Esophagus muscularis mucosa (tissue), 4 donors: Measurements from ENCODE around the gene ZNF804B. TPM values are rescaled to one million over a fixed set of nuclear protein-coding genes. Genes with fewer than 3 reads are reported as not detected.

Source experiments
- DNase-seq: peaks from one replicate; pipeline ENCODE4 v3.0.0-alpha.2; 2017; ENCODE audit errors: extremely low spot score
- H3K27ac ChIP-seq, 4 donors: fragments of 200-600 bp; sonication (generic); replicated peaks in 1 of 4; 1 replicate in 3 of 4; 2 replicates in 1 of 4; pipeline ENCODE4 v1.5.1; 2016 to 2019; ENCODE audit warnings: mild to moderate bottlenecking in 1 of 4
- H3K27me3 ChIP-seq, 4 donors: fragments of 200-600 bp; sonication (generic); one replicate each; pipeline versions ENCODE4 v1.5.1 to v1.6.0; 2016 to 2019
- H3K36me3 ChIP-seq, 4 donors: fragments of 200-600 bp; sonication (generic); one replicate each; pipeline ENCODE4 v1.5.1; 2016 to 2019
- H3K4me1 ChIP-seq, 4 donors: fragments of 200-600 bp; sonication (generic); one replicate each; pipeline ENCODE4 v1.5.1; 2016 to 2019
- H3K4me3 ChIP-seq, 4 donors: fragments of 200-600 bp; sonication (generic); 1 replicate in 2 of 4; 2 replicates in 2 of 4; pipeline ENCODE4 v1.5.1; 2016 to 2019; ENCODE audit warnings: mild to moderate bottlenecking in 4 of 4, moderate library complexity in 1 of 4
- H3K9me3 ChIP-seq, 4 donors: fragments of 200-600 bp; sonication (generic); 1 replicate in 3 of 4; 2 replicates in 1 of 4; pipeline ENCODE4 v1.5.1; 2016 to 2019
- EP300 ChIP-seq: sonication (generic); formaldehyde crosslinking; IDR thresholded peaks from one replicate; pipeline ENCODE4 v1.6.1; 2017; ENCODE audit warnings: antibody characterized with exemption
- POLR2A ChIP-seq: fragments of 450-650 bp; IDR thresholded peaks from one replicate; pipeline ENCODE4 v1.6.1; 2017; ENCODE audit warnings: antibody characterized with exemption, moderate library complexity, mild to moderate bottlenecking, low read depth
- POLR2AphosphoS5 ChIP-seq, 2 donors: sonication (generic); formaldehyde crosslinking; IDR thresholded peaks; one replicate each; pipeline ENCODE4 v1.6.1; 2017; ENCODE audit warnings: antibody characterized with exemption in 2 of 2
- WGBS: methylation state at CpG from one replicate; pipeline ENCODE4 v1.1.5; 2018; 5-methylcytosine and 5-hydroxymethylcytosine counted together
- intact Hi-C: fragments of 100-400 bp; cut with DNase I; formaldehyde crosslinking; loops from one replicate; pipeline ENCODE4 v1.15.1; 2023
- total RNA-seq, 4 donors: library from RNA; depleted of rRNA; stranded (reverse); fragments of >200 nt; gene quantifications; one replicate each; pipeline versions ENCODE4 v1.1.0 to v1.2.1, GENCODE V29; 2016
- TF ChIP-seq, protein P1 (sequence below), 3 experiments: fragments of 200-600 bp in 2 of 3; fragments of 450-650 bp in 1 of 3; sonication (generic) in 2 of 3; IDR thresholded peaks; one replicate each; pipeline ENCODE4 v1.5.1; 2017 to 2019; ENCODE audit warnings: antibody characterized with exemption in 3 of 3, mild to moderate bottlenecking in 2 of 3, moderate library complexity in 1 of 3

ZNF804B gene
- total RNA-seq, 4 donors from 2014 or later: not detected

DNA sequence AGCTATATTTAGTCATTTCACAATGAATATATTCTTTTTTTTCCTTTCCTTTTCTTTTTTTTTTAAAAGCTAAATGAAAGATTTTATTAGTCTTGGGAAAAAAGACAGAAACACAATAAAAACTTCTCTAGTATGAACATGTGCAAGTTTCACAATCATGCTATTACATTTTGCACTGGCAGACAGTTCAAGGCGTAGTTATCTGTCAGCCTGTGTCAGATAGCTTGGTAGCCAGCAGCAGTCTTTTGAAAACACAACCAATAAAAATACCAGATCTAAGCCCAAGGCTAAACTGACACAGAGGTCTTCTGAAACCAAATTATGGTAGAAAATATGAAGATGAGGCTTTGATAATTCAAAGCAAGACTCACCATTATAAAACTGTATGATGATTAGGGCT is 241.8 kb downstream of the ZNF804B start:
- H3K9me3 ChIP-seq: no peaks in the 10 kb centered on the region
- no peaks in the 10 kb centered on the region for H3K4me1 ChIP-seq
- H3K27ac ChIP-seq: no peak overlapping the region
- no peak for DNase-seq
- no peaks in the 10 kb centered on the region for H3K36me3 ChIP-seq
- H3K27me3 ChIP-seq: no peaks in the 10 kb centered on the region
- no peak overlapping the region for H3K4me3 ChIP-seq
- WGBS: 57% methylated on average over 1 of the region's 1 CpG
- TF ChIP-seq EP300: no peak
- no peak for TF ChIP-seq POLR2A
- TF ChIP-seq, protein P1, sequence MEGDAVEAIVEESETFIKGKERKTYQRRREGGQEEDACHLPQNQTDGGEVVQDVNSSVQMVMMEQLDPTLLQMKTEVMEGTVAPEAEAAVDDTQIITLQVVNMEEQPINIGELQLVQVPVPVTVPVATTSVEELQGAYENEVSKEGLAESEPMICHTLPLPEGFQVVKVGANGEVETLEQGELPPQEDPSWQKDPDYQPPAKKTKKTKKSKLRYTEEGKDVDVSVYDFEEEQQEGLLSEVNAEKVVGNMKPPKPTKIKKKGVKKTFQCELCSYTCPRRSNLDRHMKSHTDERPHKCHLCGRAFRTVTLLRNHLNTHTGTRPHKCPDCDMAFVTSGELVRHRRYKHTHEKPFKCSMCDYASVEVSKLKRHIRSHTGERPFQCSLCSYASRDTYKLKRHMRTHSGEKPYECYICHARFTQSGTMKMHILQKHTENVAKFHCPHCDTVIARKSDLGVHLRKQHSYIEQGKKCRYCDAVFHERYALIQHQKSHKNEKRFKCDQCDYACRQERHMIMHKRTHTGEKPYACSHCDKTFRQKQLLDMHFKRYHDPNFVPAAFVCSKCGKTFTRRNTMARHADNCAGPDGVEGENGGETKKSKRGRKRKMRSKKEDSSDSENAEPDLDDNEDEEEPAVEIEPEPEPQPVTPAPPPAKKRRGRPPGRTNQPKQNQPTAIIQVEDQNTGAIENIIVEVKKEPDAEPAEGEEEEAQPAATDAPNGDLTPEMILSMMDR (IDR thresholded peaks at IDR 0.05): no peak
- no peak for TF ChIP-seq POLR2AphosphoS5 (IDR thresholded peaks at IDR 0.05)
- intact Hi-C loops: no loop called here

- Histone ChIP-seq H3K36me3 (no peaks in the 10 kb centered on the region), H3K27ac (no peak overlapping the region), H3K4me1 (no peaks in the 10 kb centered on the region), H3K4me3 (peak overlapping the region in 3 of 4 donors; percentile 3 to 41 (median 24)), H3K9me3 (no peaks in the 10 kb centered on the region), H3K27me3 (no peaks in the 10 kb centered on the region)
- 42% methylated on average over 4 of the region's 4 CpGs for WGBS
- intact Hi-C loops: no loop called here
- DNase-seq: no peak
- TF ChIP-seq POLR2A (no peak), EP300 (no peak), POLR2AphosphoS5 (IDR thresholded peaks at IDR 0.05) (no peak)
- TF ChIP-seq, protein P1 (IDR thresholded peaks at IDR 0.05): no peak
These were observed 243.8 kb downstream of the ZNF804B start for GRCh38 chr7:89002981-89003956.

DNA sequence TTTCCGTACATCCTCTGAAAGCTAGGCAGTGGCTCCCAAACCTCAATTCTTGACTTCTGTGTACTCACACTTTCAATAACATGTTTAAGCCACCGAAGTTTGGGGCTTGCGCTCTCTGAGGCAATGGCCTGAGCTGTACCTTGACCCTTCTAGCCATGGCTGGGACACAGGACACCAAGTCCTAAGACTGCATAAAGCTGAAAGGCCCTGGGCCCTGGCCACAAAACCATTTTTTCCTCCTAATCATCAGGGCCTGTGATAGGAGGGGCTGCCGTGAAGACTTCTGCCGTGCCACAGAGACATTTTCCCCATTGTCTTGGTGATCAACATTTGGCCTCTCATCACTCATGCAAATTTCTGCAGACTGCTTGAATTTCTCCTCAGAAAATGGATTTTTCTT is 252.5 kb downstream of the ZNF804B start:
- intact Hi-C loops: no loop called here
- Histone ChIP-seq H3K4me1 (no peaks in the 10 kb centered on the region), H3K9me3 (no peaks in the 10 kb centered on the region), H3K36me3 (no peaks in the 10 kb centered on the region), H3K27ac (no peak overlapping the region), H3K4me3 (no peak overlapping the region), H3K27me3 (no peaks in the 10 kb centered on the region)
- TF ChIP-seq POLR2AphosphoS5 (IDR thresholded peaks at IDR 0.05): no peak
- no peak for TF ChIP-seq POLR2A
- TF ChIP-seq, protein P1 (IDR thresholded peaks at IDR 0.05): no peak
- TF ChIP-seq EP300: no peak
- 88% methylated on average over 5 of the region's 5 CpGs for WGBS
- DNase-seq: no peak

- Histone ChIP-seq H3K27me3 (no peaks in the 10 kb centered on the region), H3K27ac (no peak overlapping the region), H3K36me3 (no peaks in the 10 kb centered on the region), H3K4me1 (no peaks in the 10 kb centered on the region), H3K9me3 (peaks cover 0 to 6% (median 2%) of the 10 kb centered on the region in 4 donors), H3K4me3 (no peak overlapping the region)
- intact Hi-C loops: no loop called here
- TF ChIP-seq POLR2A (no peak), POLR2AphosphoS5 (IDR thresholded peaks at IDR 0.05) (no peak), EP300 (no peak)
- TF ChIP-seq, protein P1 (IDR thresholded peaks at IDR 0.05): no peak
- WGBS: 87% methylated on average over 3 of the region's 3 CpGs
- DNase-seq: no peak
These were observed 258.2 kb downstream of the ZNF804B start for GRCh38 chr7:89017695-89018094.
